ENCODE data around the gene MAN2A2.

Gene MAN2A2

DNA sequence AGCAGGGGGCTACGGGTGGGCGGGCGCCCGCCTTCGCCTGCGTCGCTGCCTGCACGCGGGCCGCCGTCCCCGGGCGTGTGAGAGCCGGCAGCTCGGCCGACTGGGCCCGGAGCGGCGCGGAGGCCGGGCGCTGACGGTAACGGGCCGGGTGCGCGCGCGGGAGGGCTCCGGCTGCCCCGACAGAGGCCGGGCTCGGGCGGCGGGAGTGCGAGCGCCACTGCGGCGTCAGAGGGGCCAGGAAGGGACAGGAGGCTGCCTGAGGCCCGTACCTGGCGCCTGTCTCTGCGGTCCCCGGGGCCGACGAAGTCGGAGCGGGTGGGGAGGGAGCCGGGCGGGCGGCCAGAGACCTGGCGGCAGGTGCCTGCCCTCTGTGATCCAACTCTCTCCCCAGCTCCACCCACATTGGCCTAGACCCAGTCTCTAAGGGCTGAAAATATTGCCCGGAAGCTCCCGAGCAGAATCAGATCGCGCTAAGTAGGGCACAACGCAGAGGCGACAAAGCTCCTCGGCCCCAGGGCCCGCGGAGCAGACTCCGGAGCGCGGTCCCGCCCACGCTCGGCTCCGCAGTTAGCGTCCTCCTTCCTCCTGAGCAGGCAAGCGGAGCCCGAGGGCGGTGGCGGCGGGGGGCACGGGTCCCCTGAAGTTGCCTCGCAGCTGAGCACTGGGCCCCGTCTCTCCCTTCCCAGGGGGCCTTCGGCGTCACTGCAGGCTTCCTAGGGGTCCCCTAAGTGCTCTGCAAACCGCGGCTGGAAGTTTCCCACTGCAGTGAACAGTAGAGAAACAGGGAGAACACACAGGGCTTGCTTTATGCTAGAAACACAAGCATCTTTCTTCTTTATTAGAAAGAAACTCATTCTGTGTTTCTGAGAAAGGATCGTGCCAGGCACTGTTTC lies at the start of gene MAN2A2:
Gene MAN2A2, plus strand, starts transcription at position 463 of the 893 bp plus-strand sequence. CDS start 906 bp downstream, outside the sequence.
- DNase-seq (ENCODE audit: low read depth, low spot score): peak; percentile 64

DNA sequence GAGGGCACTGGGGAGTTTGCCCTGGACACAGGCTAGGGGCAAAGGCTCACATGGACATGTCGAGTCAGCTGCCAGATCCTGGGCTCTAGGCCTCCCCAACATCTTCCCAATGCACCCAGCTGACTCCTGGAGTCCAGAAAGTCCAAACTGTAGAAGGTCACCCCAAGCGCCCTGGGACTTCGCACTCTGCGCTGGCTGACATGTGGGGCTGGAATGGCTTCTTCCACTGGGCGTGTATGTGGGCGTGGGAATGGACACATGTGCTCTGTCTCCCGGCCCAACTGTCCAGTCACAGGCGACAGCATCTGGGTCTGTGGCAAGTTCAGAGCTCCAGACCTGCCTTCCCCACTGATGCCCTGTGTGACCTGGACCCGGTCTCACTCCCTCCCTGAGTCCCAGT lies 48.0 kb upstream of the MAN2A2 start:
- no peak for DNase-seq (ENCODE audit: low read depth, low spot score)

DNA sequence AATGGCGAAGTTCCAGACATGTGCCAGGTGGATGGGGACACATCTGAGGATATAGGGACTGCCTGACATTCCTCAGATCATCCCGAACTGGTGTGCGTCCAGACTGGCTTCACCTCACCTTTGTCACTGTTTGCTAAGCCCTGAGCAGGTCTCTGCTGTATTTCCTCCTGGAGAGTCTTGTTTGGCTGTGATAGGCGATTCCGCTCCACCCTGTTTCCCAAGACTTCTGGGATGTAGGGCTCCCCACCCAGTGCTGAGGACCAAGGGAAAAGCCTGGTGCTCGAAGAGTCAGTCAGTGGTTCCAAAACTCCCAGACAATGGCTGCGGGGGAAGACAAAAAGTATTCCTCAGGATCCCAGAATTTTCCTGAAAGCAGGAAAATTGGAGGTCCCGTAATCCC lies 45.8 kb upstream of the MAN2A2 start:
- no peak for DNase-seq (ENCODE audit: low read depth, low spot score)

DNA sequence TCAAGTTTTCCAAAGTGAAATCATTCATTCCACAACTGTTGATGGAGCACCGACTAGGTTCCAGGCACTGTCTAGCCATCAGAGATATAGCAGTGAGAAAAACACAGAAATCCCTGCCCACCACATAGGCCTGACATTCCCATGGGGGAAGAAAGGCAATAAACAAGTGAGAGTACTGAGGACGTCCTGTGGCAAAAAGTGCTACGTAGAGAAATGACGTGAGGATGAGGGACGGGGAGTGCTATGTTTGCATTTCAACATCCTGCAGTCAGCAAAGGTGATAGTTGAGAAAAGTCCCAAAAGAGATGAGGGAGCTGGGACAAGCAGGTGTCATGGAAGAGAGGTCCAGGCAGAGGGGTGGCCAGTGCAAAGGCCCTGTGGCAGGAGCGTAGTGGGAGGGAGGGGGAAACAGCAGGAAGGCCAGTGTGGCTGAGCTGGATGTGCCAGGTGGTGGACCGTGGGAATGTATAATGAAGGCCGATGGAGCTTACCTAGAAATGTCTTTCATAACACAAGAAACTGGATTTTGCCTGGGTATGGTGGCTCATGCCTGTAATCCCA lies 45.1 kb upstream of the MAN2A2 start:
- DNase-seq (ENCODE audit: low read depth, low spot score): no peak

DNA sequence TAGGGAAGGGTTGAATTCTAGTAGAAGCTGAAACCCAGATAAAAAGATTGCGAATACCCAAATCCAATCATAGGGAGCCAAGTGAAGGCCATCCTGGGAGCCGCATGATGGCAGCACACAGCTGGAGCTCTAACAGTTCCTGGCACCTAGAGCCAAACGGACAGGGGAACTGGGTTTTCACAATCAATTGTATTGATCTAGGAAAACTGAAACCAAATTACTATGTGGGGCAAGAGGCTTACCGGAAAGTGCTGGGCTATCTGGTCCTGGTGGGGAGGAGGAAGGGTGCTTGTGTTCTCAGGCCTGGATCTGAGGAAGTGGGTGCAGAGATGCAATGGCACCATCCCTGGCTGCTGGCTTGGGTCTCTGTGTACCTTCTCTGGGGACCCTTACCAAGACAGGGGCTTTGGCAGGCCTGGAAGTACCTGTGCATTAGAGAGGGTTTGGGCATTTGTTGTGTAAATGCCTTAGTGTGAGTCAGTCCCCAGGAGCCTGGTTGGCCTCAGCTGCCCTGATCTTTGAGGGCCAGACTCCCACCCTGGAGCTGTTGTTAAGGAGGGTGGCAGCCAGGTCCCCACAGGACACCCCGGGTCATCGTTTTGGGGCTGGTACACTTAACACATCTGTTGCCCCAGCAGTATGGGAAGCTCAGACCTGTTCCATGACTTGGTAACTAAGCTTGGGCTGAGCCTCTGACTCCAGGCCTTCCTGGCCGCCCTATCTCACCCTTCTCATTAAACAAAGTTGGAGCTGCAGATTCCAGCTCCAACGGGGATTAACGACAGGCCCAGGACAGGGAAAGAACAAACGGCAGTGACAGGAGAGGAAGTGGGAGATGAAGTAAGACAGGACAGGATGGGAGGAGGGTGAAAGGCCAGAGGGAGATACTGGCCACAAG lies 43.6 kb upstream of the MAN2A2 start:
- peak; percentile 84 for DNase-seq (ENCODE audit: low read depth, low spot score)

DNA sequence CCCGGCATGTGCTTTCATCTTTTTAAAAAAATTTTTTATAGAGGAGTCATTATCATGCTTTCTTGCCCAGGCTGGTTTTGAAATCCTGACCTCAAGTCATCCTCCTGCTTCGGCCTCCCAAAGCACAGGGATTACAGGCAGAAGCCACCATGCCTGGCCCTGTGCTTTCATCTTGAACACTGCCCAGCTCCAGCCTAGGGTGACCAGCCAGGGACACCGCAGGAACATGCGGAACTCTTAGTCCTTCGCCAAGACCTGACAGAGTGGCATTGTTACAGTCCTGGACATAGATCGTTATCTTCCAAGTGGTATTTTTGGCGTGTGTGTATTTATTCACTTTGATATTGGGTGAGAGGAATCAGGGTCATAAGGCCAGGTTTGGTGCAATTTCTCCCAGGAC lies 42.7 kb upstream of the MAN2A2 start:
- DNase-seq (ENCODE audit: low read depth, low spot score): peak; percentile 21

DNA sequence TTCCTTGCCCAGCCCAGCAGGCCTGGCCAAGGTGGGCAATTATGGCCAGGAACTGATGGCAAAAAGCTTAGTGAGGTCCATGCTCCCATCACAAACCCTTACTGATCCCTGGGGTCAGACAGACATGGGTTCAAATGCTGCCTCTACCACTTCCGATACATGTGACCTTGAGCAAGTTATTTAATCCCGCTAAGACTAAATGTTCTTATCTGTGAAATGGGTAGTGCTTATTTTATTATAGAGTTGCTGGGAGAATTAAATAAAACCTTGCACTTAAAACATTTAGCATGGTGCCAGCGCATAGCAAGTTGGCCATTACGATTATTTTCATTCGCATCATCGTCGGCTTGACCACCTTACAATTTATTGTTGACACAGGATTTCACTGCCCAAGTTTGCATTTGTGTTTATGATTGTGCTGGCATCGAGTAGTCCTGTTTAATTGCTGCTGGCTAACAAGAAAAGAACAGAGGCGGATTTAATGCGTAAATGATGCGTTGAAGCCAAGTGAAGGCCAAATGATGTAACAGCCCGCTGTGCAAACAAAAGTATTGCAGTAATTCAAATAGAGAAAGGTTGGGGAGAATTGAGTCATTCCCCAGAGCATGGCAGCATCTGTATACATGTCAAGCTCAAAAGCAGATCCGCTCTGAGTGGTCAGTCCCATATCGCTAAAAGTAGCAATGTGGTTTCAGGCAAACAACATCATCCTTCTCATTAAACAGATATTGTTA lies 42.0 kb upstream of the MAN2A2 start:
- no peak for DNase-seq (ENCODE audit: low read depth, low spot score)

DNA sequence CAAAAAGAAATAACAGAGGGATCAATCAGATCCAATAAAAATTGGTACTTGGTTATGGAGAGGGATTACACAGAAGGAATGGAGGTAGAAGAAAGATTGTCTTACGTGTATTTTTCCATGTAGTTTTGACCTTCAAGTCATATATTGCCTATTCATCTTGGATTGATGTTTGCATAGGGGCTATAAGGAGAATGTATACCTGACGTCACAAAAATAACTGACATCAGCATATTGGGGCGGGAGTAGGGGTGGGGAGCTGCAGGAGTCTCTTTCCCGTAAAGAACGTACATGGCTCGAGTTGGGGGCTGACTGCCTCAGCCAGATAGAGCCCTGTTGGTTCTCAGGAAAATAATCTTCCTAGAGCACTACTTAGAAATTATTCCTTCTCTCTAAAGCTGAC lies 40.6 kb upstream of the MAN2A2 start:
- no peak for DNase-seq (ENCODE audit: low read depth, low spot score)

DNA sequence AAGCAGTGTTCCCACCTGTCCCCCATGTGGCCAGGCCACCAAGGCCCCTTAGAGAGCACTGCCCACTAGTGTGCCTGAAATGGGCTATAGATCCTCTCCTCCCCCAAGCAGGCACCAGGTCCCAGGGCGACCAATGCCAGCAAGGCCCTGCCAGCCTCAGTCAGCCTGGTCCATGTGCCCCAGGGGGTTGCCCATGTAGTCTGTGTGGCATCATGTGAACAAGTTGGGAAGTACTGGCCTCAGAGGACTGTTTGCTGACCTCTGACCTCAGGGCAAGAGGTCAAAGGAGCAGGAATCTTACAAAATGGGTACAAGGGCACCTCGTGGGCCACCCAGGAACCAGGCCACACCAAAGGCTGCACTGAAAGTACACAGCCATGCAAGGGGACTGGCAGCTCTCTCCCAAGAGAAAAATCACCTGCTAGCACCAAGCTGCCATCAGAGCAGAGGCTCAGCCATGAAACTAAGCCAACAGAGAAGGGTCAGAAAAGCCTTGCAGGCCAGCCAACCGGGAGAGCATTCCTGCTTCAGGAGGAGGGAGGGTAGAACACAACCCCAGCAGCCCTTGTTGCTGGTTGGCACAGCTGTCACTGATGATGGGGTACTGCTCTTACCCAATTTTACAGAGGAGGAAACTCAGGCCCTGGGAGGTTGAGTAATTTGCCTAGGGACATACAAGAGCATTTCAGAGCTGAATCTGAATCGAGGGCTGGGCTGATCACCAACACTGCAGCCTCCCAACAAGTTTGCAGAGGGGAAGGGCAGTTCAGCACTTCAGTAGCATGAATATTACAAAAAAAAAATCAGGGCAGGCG lies 39.9 kb upstream of the MAN2A2 start:
- no peak for DNase-seq (ENCODE audit: low read depth, low spot score)

DNA sequence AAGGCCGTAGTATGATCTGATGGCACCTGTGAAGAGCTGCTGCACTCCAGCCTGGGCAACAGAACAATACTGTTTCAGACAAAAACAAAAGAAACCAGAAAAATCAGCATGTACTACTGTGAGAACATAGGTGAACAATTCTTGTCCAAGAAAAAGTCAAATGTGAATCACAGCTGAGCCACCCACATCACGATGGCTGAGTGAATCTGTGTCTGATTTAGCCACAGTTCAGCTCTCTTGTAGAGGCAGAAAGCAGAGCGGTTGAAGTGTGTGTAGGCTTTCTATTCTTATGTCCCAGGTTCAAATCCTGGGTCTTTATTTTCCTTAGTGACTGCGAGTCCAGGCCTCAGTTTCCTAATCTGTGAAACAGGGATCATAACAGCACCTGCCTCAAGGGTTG lies 39.1 kb upstream of the MAN2A2 start:
- DNase-seq (ENCODE audit: low read depth, low spot score): no peak

DNA sequence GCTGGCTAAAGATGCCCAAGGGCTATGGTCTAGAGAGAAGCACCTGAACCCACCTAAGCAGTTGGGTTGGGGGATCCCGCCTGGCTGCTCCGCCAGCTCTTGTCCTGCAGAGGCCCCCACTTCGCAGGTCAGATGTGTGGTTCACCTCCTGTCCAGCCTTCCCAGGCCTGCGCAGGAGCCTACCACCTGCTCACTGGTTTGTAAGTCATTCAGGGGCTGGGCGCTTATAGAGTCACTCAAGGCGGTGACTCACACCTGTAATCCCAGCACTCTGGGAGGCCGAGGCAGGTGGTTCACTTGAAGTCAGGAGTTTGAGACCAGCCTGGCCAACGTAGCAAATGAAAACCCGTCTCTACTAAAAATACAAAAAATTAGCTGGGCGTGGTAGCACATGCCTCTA lies 38.6 kb upstream of the MAN2A2 start:
- peak; percentile 39 for DNase-seq (ENCODE audit: low read depth, low spot score)

DNA sequence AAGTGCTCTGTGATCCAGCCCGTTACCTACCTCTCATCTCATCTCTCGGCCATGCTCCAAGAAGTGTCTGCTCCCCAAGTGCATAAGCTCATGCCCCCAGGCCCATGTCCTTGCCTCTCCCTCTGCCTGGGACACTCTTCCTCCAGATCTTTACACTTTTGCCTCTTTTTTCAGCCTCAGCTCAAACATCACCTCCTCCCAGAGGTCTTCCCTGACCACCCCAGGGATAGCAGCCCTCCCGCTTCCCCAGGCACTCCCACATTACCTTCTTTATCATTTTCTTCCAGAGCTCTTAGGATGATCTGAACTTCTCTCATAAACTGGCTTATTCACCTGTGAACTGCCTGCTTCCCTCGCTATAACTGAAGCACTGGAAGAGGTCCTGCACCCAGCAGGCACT lies 37.4 kb upstream of the MAN2A2 start:
- no peak for DNase-seq (ENCODE audit: low read depth, low spot score)

DNA sequence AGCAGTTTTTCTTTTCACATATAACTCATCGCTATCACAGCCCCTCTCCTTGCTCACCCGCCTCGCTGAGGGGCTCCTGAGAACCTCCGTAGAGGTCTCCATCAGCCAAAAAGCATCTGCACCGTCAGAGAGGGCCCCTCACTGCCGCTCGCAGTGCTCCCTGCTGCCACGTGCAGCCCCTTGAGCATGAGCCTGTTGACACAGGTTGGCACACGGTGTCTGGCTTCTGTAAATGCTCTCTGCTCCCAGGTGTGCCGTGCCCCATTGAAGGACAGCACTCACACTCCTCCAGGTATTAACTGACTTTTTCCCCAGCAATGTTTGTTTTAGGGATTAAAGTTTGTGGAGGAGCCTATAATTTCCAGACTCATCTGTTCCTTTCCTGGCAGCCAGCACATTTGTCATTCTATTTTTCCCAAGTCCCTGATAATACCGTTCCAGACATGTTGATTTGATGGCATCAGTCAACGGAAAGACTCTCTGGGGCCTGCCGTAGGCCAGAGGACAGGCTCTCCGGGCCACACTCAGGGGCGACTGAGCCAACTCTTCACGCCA lies 36.9 kb upstream of the MAN2A2 start:
- no peak for DNase-seq (ENCODE audit: low read depth, low spot score)

DNA sequence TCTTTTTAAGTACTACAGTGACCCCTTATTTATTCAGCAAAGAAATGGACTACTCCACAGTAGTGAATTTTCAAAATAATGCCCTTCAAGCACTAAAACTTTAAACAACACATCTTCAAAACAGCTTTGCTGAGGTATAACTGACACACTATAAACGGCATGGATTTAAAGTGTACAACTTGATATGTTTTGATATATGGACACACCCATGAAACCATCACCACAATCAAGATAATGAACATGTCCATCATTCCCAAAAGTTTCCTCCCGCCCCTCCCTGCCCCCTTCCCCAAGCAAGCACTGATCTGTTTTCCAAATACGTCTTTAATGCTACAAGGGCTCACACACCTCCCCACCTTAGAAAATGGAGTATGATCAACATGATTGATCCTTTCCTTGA lies 36.3 kb upstream of the MAN2A2 start:
- no peak for DNase-seq (ENCODE audit: low read depth, low spot score)

DNA sequence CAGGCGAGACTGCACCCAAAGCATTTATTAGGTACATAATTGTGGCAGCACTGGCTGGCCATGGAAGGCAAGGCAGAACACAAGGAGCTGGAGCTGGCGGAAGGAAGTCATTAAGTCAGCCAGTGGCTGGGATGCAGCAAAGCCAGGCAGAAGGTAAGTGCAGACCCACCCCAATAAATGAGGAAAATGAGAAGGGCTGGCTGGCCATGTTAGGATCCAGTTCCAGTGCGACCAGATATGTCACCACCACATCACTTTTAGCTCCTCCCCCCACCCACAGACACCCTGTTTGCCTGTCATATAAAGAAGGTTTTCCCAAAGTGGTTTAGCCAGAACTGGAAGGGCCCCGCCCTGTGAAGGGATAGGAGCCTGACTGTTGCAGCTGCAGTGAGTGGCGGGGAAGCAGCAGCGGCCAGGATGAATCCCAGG lies 34.8 kb upstream of the MAN2A2 start, which contains the start of gene FURIN:
Gene FURIN, plus strand, starts transcription at position 328 of the 429 bp plus-strand sequence. CDS start 7,153 bp downstream, outside the sequence.
- DNase-seq (ENCODE audit: low read depth, low spot score): peak; percentile 71

DNA sequence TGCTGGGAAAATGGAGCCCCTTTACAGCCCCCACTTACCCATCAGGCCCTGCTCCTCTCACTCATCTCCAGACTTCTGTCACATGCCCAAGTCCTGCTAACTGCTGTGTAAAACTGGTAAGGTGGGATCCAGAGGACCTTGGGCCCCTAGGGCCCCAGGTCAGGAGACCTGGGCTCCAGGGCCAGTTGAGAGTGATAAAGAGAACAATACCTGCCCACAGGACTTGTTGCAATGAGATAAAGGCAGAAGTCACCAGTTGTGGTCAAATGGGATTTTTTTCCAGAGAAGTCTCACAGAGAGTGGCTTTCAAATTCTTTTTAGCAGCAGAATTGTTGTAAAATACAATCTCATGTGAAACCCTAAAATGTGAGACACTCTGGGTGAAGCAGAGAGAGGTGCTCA lies 34.0 kb upstream of the MAN2A2 start:
- peak; percentile 79 for DNase-seq (ENCODE audit: low read depth, low spot score)

DNA sequence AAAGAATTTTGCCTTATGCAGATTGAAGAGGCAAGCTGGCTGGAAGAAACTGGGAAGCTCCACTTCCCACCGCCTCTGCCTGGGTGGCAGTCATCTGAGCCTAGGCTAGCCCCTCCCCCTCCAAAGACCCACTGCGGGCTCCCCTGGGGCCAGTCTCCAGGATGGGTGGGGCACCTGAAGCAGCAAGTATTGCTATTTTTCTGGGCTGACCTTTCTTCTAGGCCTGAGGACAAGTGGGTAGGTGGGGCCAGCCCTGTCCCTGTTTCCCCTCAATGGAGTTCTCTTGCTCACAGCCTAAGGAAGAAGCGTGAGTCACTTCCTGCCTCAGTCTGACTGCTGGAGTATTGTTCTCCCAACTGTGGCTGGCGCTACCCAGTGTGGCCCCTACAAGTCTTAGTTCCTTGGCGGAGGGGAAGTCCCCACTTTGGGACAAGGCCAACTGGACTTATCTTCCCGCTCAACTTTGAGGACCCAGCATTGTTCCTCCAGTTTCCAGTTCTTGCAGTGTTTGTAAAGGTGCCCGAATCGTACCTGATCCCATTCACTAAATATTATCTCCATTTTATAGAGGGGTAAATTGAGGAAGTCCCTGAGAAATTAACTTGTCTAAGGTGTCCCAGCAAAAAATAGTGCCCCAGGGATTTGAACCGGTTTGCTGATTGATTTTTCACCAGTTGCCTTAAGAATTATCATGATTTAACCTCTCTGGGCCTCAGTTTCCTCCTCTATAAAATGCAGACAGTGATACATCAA lies 33.3 kb upstream of the MAN2A2 start:
- DNase-seq (ENCODE audit: low read depth, low spot score): peak; percentile 97

DNA sequence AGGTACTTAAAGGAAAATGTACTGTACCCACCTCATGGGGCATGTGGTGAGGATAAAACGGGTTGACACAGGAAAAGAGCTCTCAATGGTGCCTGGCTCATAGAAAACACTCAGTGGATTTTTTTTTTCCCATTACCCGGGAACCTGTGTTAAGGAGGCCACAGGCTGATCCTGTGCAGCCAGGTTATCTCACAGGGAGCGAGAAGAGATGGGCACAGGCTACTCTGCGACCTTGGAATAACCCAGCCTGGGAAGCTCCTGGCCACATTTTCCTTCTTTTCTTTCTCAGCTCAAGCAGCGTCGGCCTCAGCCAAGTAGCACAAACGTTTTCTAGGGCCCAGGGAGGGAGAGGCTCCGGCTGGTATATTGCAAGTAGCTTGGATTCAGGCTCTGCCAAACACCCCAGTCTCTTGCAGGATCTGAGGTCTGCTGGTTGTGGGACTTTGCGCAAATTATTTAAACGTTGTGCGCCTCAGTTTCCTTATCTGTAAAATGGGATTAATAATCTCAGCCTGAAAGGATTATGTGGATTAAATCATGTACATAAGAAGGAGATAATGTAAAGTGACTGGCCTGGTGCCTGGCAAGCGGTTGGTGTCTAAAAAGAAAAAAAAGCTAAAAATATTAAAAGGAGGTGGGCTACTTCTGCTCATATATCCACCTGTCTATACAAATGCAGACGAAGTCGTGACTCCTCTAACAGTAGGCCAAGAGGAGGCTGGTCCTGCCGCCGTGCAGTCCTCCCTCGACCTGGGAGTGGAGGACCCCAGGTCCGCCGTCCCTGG lies 32.6 kb upstream of the MAN2A2 start:
- DNase-seq (ENCODE audit: low read depth, low spot score): peak; percentile 51
